ENCODE measurements around the gene REG4.
"Not testable (repeated sequence)": the region's sequence is repeated elsewhere in the genome, so short reads cannot be mapped to it uniquely, and the experiment has no call there.

Gene REG4

GRCh38 chr1:119811387-119811786 is at the start of gene REG4:
REG4 (minus strand) TSS chr1:119811460; CDS start chr1:119808769, 2,691 bp downstream.
- no peak for DNase-seq (ENCODE audit: low read depth in 2 of 2)

DNA sequence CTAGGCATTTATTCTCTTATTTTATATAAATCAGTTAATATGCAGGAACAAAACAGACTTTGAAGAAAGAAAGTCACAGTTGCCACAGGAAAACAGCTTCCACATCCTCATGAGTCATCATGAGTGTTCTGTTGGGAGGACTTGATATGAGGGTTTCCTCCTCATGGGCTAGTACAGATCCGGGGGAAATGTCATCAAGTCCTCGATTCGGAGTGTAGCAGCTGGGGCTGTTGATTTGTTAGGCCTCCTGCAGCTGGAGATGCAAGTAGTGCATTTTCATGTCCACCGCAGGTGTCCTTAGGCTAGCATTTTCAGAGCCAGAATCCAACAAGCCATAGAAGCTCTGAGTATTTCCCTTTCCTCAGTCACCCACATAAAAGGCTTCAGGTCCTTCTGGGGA is 48.4 kb upstream of the REG4 start:
- no peak for DNase-seq (ENCODE audit: low read depth in 2 of 2)

DNA sequence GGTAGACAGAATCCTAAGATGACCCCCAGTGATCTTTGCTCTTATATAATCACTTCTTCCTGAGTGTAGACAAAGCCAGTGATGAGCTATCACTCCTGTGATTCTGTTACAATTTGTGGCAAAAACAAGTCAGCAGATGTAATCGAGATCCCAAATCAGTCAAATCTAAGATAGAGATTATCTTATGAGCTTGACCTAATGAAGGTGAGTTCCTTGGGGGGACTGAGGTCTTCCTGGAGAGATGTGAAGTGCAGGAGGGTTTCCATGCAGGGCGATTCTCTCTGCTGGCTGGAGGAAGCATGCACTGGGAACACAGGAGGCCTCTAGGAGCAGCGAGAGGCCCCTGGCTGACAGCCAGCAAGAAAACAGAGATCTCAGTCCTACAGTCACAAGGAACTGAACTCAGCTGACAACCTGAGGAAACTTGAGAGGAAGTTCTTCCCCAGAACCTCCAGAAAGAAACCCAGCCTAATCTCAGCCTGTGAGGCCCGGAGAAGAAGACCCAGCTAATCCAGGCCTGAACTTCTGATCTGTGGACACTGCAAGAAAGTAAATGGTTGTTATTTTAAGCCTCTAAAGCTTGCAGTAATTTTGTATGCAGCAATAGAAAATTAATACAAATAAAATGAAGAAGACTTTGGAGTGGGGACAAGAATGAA is 47.4 kb upstream of the REG4 start:
- not testable (repeated sequence) for DNase-seq (ENCODE audit: low read depth in 2 of 2)

- no peak for DNase-seq (ENCODE audit: low read depth in 2 of 2)
Measured at GRCh38 chr1:119858126-119858525, 46.9 kb upstream of the REG4 start.

GRCh38 chr1:119853155-119853554 is 41.9 kb upstream of the REG4 start:
- no peak for DNase-seq (ENCODE audit: low read depth in 2 of 2)

- not testable (repeated sequence) for DNase-seq (ENCODE audit: low read depth in 2 of 2)
Measured at GRCh38 chr1:119844206-119844605, 32.9 kb upstream of the REG4 start.

GRCh38 chr1:119841306-119841705 is 30.0 kb upstream of the REG4 start:
- no peak for DNase-seq (ENCODE audit: low read depth in 2 of 2)

DNA sequence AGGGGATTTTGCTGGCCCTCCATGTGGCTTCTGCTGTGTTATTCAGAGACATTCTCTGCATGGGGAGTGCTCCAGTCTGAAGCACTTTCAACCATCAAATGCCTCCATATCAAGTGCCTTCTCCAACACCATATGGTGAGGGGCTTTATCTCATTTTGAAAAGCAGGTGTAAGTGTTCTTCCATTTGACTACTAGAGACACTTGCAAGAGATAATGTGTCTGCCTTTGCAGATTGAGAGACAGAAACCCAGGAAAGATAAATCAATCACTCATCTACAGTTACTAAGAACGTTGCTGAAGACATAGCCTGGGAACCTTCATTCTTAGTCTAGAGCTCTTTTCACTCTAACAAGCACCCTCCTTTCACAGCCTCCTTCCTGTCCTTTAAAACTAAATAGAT is 29.5 kb upstream of the REG4 start:
- no peak for DNase-seq (ENCODE audit: low read depth in 2 of 2)

GRCh38 chr1:119838236-119838635 is 27.0 kb upstream of the REG4 start:
- no peak for DNase-seq (ENCODE audit: low read depth in 2 of 2)

DNA sequence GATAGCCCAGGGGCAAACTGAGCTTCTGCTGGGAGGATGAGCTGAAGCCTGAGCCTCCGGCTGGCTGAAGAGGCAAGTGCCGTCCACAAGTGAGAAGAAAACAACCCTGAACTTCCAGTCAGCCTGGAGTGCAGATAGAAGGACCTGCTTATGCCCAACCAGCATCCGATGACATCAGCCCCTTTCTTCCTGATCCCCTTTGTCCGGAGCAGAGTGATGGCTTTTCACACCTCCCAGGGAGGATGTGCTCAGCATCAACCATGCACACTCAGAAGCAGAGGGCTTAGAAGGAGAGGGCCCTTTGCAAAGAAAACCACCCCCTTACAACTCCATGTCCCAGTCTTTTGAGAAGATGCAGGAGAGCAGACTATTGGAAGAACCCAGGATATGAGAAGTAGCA is 23.7 kb upstream of the REG4 start:
- no peak for DNase-seq (ENCODE audit: low read depth in 2 of 2)

- no peak for DNase-seq (ENCODE audit: low read depth in 2 of 2)
Measured at GRCh38 chr1:119831027-119831426, 19.8 kb upstream of the REG4 start.

GRCh38 chr1:119829625-119830024 is 18.4 kb upstream of the REG4 start:
- DNase-seq (ENCODE audit: low read depth in 2 of 2): no peak

GRCh38 chr1:119829006-119829405 is 17.7 kb upstream of the REG4 start:
- not testable (repeated sequence) for DNase-seq (ENCODE audit: low read depth in 2 of 2)

- DNase-seq (ENCODE audit: low read depth in 2 of 2): no peak
Measured at GRCh38 chr1:119828266-119828665, 17.0 kb upstream of the REG4 start.

DNA sequence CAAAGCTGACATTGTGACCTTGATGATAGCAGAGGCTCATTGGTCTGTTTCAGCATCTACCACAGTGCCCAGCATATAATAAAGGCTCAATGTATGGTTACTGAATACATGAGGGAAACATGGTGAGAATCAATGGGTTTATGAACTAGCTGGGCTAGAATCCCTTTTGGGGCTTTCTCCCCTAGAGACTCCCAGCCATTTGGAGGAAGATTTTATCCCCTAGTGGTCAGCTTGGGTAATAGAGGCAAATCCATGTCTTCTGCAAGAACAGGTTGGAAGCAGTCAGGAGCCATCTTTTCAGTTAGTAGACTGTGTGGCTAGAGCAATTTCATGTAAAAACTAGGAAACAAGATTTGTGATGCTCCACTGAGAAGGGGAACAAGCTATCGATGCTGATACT is 15.8 kb upstream of the REG4 start:
- DNase-seq (ENCODE audit: low read depth in 2 of 2): no peak

DNA sequence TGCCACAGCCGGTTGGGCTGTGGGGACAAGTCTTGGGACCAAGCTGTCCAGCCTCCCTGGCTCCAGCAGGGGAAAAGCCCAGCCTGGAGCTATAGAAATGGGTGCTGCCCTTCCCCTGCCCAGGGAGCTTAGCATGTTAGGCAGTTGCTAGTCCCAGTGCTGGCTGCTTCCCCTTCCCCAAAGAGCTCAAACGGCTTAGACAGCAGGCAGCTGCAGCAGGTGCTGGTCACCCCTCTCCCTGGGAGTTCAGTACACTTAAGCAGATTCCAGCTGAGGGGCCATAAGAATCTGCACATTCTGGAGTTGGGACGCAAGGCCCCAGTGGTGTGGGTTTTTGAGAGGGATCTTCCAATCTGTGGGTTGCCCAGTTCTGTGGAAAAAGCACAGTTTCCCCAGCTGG is 11.1 kb upstream of the REG4 start:
- DNase-seq (ENCODE audit: low read depth in 2 of 2): no peak

DNA sequence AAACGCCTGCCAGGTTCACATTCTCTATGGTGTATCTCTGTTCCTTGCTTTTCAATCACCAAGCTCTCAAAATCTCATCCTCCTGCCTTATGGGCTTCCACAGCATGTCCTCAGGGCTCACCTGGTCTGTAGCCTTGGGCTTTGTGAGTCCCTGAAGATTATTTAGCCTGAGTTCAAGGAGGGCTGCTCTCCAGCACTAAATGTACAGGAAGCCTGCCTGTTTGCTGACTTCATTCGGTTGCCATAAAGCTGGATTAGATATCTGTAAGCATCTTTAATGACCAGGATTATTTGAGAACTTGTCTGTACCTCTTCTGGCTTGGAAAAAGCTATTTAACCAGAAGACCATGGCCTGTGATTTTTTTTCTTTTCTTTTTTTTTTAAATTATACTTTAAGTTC is 6.9 kb upstream of the REG4 start:
- no peak for DNase-seq (ENCODE audit: low read depth in 2 of 2)

DNA sequence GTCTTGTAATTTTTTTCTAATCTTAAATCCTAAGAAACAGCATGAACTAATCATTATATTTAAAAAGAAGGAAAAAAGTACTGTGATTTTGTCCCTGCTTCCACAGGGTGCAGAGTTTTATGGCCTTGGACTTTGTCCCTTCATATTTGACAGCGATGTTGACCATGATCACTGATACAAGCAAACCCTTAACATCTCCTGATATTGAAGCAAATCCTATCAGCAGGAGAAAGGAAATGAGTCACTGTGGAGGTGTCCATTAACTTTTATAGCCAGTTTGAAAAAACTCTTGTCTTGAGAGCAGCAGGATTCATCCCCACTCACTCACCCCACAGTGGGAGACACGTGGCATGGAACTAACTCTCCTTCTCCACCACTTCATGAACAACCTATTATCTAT is 5.1 kb upstream of the REG4 start:
- DNase-seq (ENCODE audit: low read depth in 2 of 2): no peak

GRCh38 chr1:119815928-119816327 is 4.7 kb upstream of the REG4 start:
- no peak for DNase-seq (ENCODE audit: low read depth in 2 of 2)

DNA sequence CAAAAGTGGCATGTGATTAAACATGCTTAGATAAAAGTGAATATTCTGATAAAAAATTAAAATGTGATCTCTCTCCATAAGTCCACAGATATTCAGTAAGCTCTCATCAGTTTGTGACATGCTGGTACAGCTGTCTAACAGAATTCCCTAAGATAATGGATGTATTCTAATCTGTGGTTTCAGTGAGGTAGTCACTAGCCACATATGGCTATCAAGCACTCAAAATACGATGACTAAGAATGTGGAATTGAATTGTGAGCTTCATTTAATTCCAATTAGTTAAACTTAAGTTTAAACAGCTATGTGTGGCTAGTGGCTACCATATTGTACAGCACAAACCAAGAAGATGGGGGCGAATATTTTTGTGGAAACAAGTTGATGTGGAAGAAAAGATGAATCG is 4.1 kb upstream of the REG4 start:
- DNase-seq (ENCODE audit: low read depth in 2 of 2): no peak

- DNase-seq (ENCODE audit: low read depth in 2 of 2): no peak
Measured at GRCh38 chr1:119814288-119814687, 3.0 kb upstream of the REG4 start.

DNA sequence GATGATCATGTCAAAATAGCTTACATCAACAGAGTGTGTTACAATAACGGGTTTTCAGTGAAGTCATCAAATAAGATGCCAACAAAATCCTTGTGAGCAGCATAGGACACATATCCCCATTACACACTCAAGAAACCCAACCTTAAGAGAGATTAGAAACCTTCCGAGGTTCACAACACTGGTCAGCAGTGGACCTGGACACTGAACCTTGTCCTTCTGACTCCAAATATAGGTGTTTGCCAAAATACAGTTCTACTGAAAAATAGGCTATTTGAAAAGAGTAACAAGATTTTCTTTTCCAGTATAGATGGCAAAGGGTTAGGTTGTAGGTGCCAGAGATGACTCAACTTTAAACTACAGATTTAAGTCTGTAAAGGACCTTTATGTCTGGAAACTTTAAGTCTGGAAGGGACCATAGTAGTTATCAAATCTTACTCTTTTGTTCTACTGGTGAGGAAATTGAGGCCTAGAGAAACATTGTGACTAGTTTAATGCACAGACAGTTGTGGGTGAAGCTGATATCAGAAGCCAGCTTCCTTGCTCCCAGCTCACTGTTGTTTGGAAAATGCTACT is 811 bp upstream of the REG4 start:
- DNase-seq (ENCODE audit: low read depth in 2 of 2): no peak

GRCh38 chr1:119808972-119809550 is 2.2 kb downstream of the REG4 start:
- DNase-seq (ENCODE audit: low read depth in 2 of 2): peak; percentile 22 to 27

GRCh38 chr1:119808491-119808890 is 2.8 kb downstream of the REG4 start:
- DNase-seq (ENCODE audit: low read depth in 2 of 2): no peak
